Measurements from ENCODE around the gene NCAPH2. TPM values are rescaled to one million over a fixed set of nuclear protein-coding genes. Genes with fewer than 3 reads are reported as not detected.
A peak's percentile ranks its signal among the peaks of the same experiment; 100 is the strongest.

NCAPH2 gene
- total RNA-seq, 6 donors from 2014 or later: 55.4 to 104 (median 62.2) TPM

GRCh38 chr22:50486561-50487289 is 21.3 kb upstream of the NCAPH2 start, which contains the start of gene MIOX:
Gene MIOX, plus strand, starts transcription at chr22:50486859. Its CDS starts 39 bp downstream, at chr22:50486898.
- Histone ChIP-seq H3K36me3 (no peaks in the 10 kb centered on the region), H3K27ac (no peak within 1 kb of the TSS), H3K9me3 (no peaks in the 10 kb centered on the region), H3K4me3 (no peak within 1 kb of the TSS), H3K27me3 (peaks cover 0 to 13% (median 7%) of the 10 kb centered on the region in 4 donors), H3K4me1 (peaks cover 5 to 12% (median 6%) of the 10 kb centered on the region in 4 donors)
- 70 to 75% methylated on average over 17 to 23 of the region's 23 CpGs for WGBS, 2 donors
- no peak for TF ChIP-seq POLR2A (IDR thresholded peaks at IDR 0.05)
- TF ChIP-seq POLR2AphosphoS5 (IDR thresholded peaks at IDR 0.05): no peak
- no peak for TF ChIP-seq CTCF (IDR thresholded peaks at IDR 0.05)
- TF ChIP-seq EP300 (IDR thresholded peaks at IDR 0.05): no peak
- ATAC-seq (ENCODE audit: low FRiP score in 2 of 2) (no peak), DNase-seq (peak in 1 of 2 donors; percentile 72)

- Histone ChIP-seq H3K9me3 (no peaks in the 10 kb centered on the region), H3K4me3 (no peak overlapping the region), H3K4me1 (peaks cover 0 to 5% (median 0%) of the 10 kb centered on the region in 4 donors), H3K27ac (no peak overlapping the region), H3K36me3 (no peaks in the 10 kb centered on the region), H3K27me3 (peaks cover 0 to 6% (median under 1%) of the 10 kb centered on the region in 4 donors)
- ATAC-seq (ENCODE audit: low FRiP score in 2 of 2) (no peak), DNase-seq (peak in 1 of 2 donors; percentile 70)
- TF ChIP-seq EP300 (IDR thresholded peaks at IDR 0.05) (no peak), POLR2A (IDR thresholded peaks at IDR 0.05) (no peak), CTCF (IDR thresholded peaks at IDR 0.05) (no peak), POLR2AphosphoS5 (IDR thresholded peaks at IDR 0.05) (no peak)
- WGBS, 2 donors: 68 to 84% methylated on average over 12 to 23 of the region's 23 CpGs
These were observed 20.6 kb upstream of the NCAPH2 start for GRCh38 chr22:50487290-50488005.

GRCh38 chr22:50488006-50488677 is 19.9 kb upstream of the NCAPH2 start:
- Histone ChIP-seq H3K9me3 (no peaks in the 10 kb centered on the region), H3K4me1 (peaks cover 0 to 5% (median 0%) of the 10 kb centered on the region in 4 donors), H3K4me3 (no peak overlapping the region), H3K27me3 (no peaks in the 10 kb centered on the region), H3K27ac (no peak overlapping the region), H3K36me3 (no peaks in the 10 kb centered on the region)
- DNase-seq (no peak), ATAC-seq (ENCODE audit: low FRiP score in 2 of 2) (peak in 1 of 2 donors; percentile 5)
- TF ChIP-seq POLR2A (IDR thresholded peaks at IDR 0.05) (no peak), CTCF (IDR thresholded peaks at IDR 0.05) (no peak), EP300 (IDR thresholded peaks at IDR 0.05) (no peak), POLR2AphosphoS5 (IDR thresholded peaks at IDR 0.05) (no peak)
- WGBS, 2 donors: 80 to 90% methylated on average over 4 to 9 of the region's 18 CpGs

- Histone ChIP-seq H3K4me3 (no peak overlapping the region), H3K4me1 (peaks cover 0 to 5% (median 0%) of the 10 kb centered on the region in 4 donors), H3K27me3 (no peaks in the 10 kb centered on the region), H3K27ac (no peak overlapping the region), H3K36me3 (no peaks in the 10 kb centered on the region), H3K9me3 (no peaks in the 10 kb centered on the region)
- no peak for TF ChIP-seq CTCF (IDR thresholded peaks at IDR 0.05)
- TF ChIP-seq POLR2AphosphoS5 (IDR thresholded peaks at IDR 0.05): no peak
- TF ChIP-seq EP300 (IDR thresholded peaks at IDR 0.05): no peak
- TF ChIP-seq POLR2A (IDR thresholded peaks at IDR 0.05): no peak
- no peak for ATAC-seq (ENCODE audit: low FRiP score in 2 of 2)
- peak in 1 of 2 donors; percentile 54 for DNase-seq
- WGBS, 2 donors: 67 to 73% methylated on average over 15 to 17 of the region's 19 CpGs
These were observed 19.1 kb upstream of the NCAPH2 start for GRCh38 chr22:50488886-50489285.
